ENCODE results near the gene TDRD6. TPM values are rescaled to one million over a fixed set of nuclear protein-coding genes. Genes with fewer than 3 reads are reported as not detected.

Gene TDRD6
- total RNA-seq, 1 experiment from 2014 or later, result 0.02 TPM

DNA sequence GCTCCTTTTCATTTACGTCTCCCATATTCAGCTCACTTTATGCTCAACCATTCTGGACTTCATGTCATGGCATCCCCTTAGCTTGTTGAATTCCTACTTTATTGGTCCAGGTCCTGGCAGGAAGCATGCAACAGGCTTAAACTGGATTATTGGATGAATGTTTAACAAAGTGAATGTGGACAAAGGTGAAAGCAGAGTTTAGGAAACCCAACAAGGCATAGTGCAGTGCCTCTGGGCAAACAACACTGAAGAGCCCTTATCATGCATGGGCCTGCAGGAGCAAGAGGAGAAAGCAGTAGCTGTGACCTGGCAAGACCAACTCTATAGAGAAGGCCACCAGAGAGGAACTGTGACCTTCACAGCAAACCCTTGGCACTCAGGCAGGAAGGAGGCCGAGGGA is 53.8 kb downstream of the TDRD6 start:
- Histone ChIP-seq H2BK20ac (ENCODE audit: low read depth, low read length, poor library complexity, severe bottlenecking) (no peak overlapping the region), H3K14ac (ENCODE audit: insufficient read depth, low read length) (no peak overlapping the region), H3K4me2 (ENCODE audit: insufficient read depth, insufficient read length, low read length) (no peak overlapping the region), H3K9me3 (ENCODE audit: control insufficient read depth, low read depth, low read length) (no peaks in the 10 kb centered on the region), H4K5ac (ENCODE audit: insufficient read length, low read depth, low read length) (no peak overlapping the region), H3K79me1 (ENCODE audit: insufficient read depth, low read depth, low read length, poor library complexity, severe bottlenecking) (no peaks in the 10 kb centered on the region), H3K27ac (ENCODE audit: insufficient read length, low read depth, low read length) (no peak overlapping the region), H3K23me2 (ENCODE audit: insufficient read length, low read depth, low read length, poor library complexity, severe bottlenecking) (no peaks in the 10 kb centered on the region), H3K4ac (ENCODE audit: low read depth, low read length) (no peak overlapping the region), H3T11ph (ENCODE audit: low read length) (no peak overlapping the region), H3K4me1 (ENCODE audit: insufficient read depth, low read length) (peaks cover 3% of the 10 kb centered on the region), H2BK15ac (ENCODE audit: low read depth, low read length) (no peak overlapping the region), H3K23ac (ENCODE audit: insufficient read length, low read depth, low read length) (no peak overlapping the region), H2AK5ac (ENCODE audit: insufficient read length, low read length) (no peak overlapping the region), H2BK5ac (ENCODE audit: insufficient read length, low read length) (no peak overlapping the region), H3K9ac (ENCODE audit: extremely low read depth, insufficient read length, low read length) (no peak overlapping the region), H2BK120ac (ENCODE audit: low read depth, low read length, poor library complexity, severe bottlenecking) (no peak overlapping the region), H4K8ac (replicated peaks; ENCODE audit: insufficient read length, low read depth, low read length) (no peak overlapping the region), H3K79me2 (ENCODE audit: insufficient read depth, low read length) (no peaks in the 10 kb centered on the region), H3K56ac (ENCODE audit: insufficient read length, low read depth, low read length) (no peak overlapping the region), H2BK12ac (ENCODE audit: insufficient read length, low read depth, low read length) (no peak overlapping the region), H2AFZ (ENCODE audit: low read length) (no peak overlapping the region), H4K91ac (ENCODE audit: insufficient read length, low read depth, low read length) (no peak overlapping the region), H3K27me3 (ENCODE audit: insufficient read depth, low read length) (no peaks in the 10 kb centered on the region), H3K18ac (ENCODE audit: insufficient read length, low read depth, low read length) (no peak overlapping the region), H4K20me1 (ENCODE audit: control insufficient read depth, insufficient read depth, insufficient read length) (no peaks in the 10 kb centered on the region)
- peaks cover 29% of the 10 kb centered on the region for H3K27me3 Mint-ChIP-seq (ENCODE audit: low read depth)
- no peak overlapping the region for H3K27ac Mint-ChIP-seq
- TF ChIP-seq, protein P1, sequence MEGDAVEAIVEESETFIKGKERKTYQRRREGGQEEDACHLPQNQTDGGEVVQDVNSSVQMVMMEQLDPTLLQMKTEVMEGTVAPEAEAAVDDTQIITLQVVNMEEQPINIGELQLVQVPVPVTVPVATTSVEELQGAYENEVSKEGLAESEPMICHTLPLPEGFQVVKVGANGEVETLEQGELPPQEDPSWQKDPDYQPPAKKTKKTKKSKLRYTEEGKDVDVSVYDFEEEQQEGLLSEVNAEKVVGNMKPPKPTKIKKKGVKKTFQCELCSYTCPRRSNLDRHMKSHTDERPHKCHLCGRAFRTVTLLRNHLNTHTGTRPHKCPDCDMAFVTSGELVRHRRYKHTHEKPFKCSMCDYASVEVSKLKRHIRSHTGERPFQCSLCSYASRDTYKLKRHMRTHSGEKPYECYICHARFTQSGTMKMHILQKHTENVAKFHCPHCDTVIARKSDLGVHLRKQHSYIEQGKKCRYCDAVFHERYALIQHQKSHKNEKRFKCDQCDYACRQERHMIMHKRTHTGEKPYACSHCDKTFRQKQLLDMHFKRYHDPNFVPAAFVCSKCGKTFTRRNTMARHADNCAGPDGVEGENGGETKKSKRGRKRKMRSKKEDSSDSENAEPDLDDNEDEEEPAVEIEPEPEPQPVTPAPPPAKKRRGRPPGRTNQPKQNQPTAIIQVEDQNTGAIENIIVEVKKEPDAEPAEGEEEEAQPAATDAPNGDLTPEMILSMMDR (conservative IDR thresholded peaks at IDR 0.05), result no peak
- DNase-seq, result no peak
- peaks cover 14 to 19% of the 10 kb centered on the region in 2 experiments for H3K4me1 Mint-ChIP-seq
- WGBS (ENCODE audit: extremely low coverage, insufficient read length, low lambda C conversion rate), result no CpG with 5 or more reads among the region's 2 CpGs
- no peaks in the 10 kb centered on the region for H3K36me3 Mint-ChIP-seq (ENCODE audit: insufficient read depth in 1 of 3, low read depth in 3 of 3)
- H3K4me3 Mint-ChIP-seq, result no peak overlapping the region
- H3K9me3 Mint-ChIP-seq, result peaks cover 0 to 3% of the 10 kb centered on the region in 2 experiments; a peak in 2 of 5 replicates
